PC-3 (cell line): ENCODE results near the gene CNGA1.

Source experiments
- CTCF ChIP-seq: fragments of 300-600 bp; sonication (generic); conservative IDR thresholded peaks from 2 replicates; pipeline ENCODE4 v1.5.1; 2017; ENCODE audit warnings: antibody characterized with exemption, low read depth, mild to moderate bottlenecking, low read length
- EZH2 ChIP-seq: fragments of 300-600 bp; sonication (generic); IDR thresholded peaks from one replicate; pipeline ENCODE4 v1.6.1; 2017; ENCODE audit warnings: antibody characterized with exemption, mild to moderate bottlenecking, low read length; ENCODE audit not compliant: unreplicated experiment
- EZH2phosphoT487 ChIP-seq: fragments of 300-600 bp; sonication (generic); IDR thresholded peaks from 2 replicates; pipeline ENCODE4 v1.6.1; 2018; ENCODE audit warnings: mild to moderate bottlenecking, antibody characterized with exemption, low read length, borderline replicate concordance

GRCh38 chr4:48037117-48037462 is 20.6 kb upstream of the CNGA1 start:
- TF ChIP-seq CTCF (no peak), EZH2phosphoT487 (no peak), EZH2 (no peak)
